GM12892 (cell line): ENCODE data around the gene PRKAR2B.

Source experiments
- POLR2A ChIP-seq: IDR thresholded peaks from 2 replicates; pipeline ENCODE4 v1.6.1; 2011; ENCODE audit warnings: low read depth, low read length, control low read depth
- POLR2AphosphoS5 ChIP-seq: IDR thresholded peaks from 2 replicates; pipeline ENCODE4 v1.6.1; 2011; ENCODE audit warnings: low read depth, low read length, control low read depth

GRCh38 chr7:107103369-107103768, 58.9 kb downstream of the PRKAR2B start:
- TF ChIP-seq POLR2A (no peak), POLR2AphosphoS5 (no peak)
